ENCODE measurements around the gene TBCD. TPM values are rescaled to one million over a fixed set of nuclear protein-coding genes. Genes with fewer than 3 reads are reported as not detected.

TBCD gene
- total RNA-seq, 2 experiments from 2014 or later: 87.8 to 145 TPM

- no TSS peak for BruUV-seq (replicated peaks)
- TF ChIP-seq EZH2phosphoT487 (IDR thresholded peaks at IDR 0.05; ENCODE audit: borderline replicate concordance, low read depth, low read length): no peak
- H3K9me2 ChIP-seq (ENCODE audit: insufficient read depth, low read length): no peaks in the 10 kb centered on the region
- peaks cover 30% of the 10 kb centered on the region for H3K9me3 ChIP-seq (ENCODE audit: low read length)
- H3K4me2 ChIP-seq (ENCODE audit: low read length): no peak overlapping the region
- no peak overlapping the region for H2AFZ ChIP-seq (ENCODE audit: low read length)
- H3K27ac ChIP-seq (ENCODE audit: low read depth, low read length, poor library complexity, severe bottlenecking): no peak overlapping the region
- ChIA-PET CTCF (ENCODE audit: unreplicated experiment) (no interaction called here), POLR2A (no interaction called here)
- peaks cover 70% of the 10 kb centered on the region for H3K36me3 ChIP-seq (ENCODE audit: insufficient read depth, low read length)
- peak; percentile 37 for DNase-seq (ENCODE audit: low spot score)
- intact Hi-C loops (cut with micrococcal nuclease; ENCODE audit: unreplicated experiment): loop anchor here (1.0 kb wide), 1 partner anchor 28 kb away; no protein-coding TSS in a partner anchor
- H3K4me3 ChIP-seq (ENCODE audit: low read depth, low read length, poor library complexity, severe bottlenecking): no peak overlapping the region
- no peaks in the 10 kb centered on the region for H4K20me1 ChIP-seq (ENCODE audit: insufficient read depth, low read length)
- H3K4me1 ChIP-seq (ENCODE audit: insufficient read depth, low read length, poor library complexity, severe bottlenecking): no peaks in the 10 kb centered on the region
- H3K79me2 ChIP-seq (ENCODE audit: insufficient read depth, low read depth, low read length): no peaks in the 10 kb centered on the region
Measured at GRCh38 chr17:82944990-82945389, 193.1 kb downstream of the TBCD start.

- TF ChIP-seq CTCF (conservative IDR thresholded peaks at IDR 0.05; ENCODE audit: low read length) (no peak), EZH2phosphoT487 (IDR thresholded peaks at IDR 0.05; ENCODE audit: borderline replicate concordance, low read depth, low read length) (no peak)
- BruUV-seq (replicated peaks): no TSS peak
- no peaks in the 10 kb centered on the region for H3K4me1 ChIP-seq (ENCODE audit: insufficient read depth, low read length, poor library complexity, severe bottlenecking)
- intact Hi-C loops (cut with micrococcal nuclease; ENCODE audit: unreplicated experiment): no loop called here
- ChIA-PET CTCF (ENCODE audit: unreplicated experiment) (no interaction called here), POLR2A (interaction anchor here (0.6 to 0.7 kb wide), 2 partner anchors 22 to 218 kb away, joined by 3 to 4 read pairs; no protein-coding TSS in a partner anchor)
- H3K9me2 ChIP-seq (ENCODE audit: insufficient read depth, low read length): no peaks in the 10 kb centered on the region
- no peak overlapping the region for H3K4me2 ChIP-seq (ENCODE audit: low read length)
- H3K4me3 ChIP-seq (ENCODE audit: low read depth, low read length, poor library complexity, severe bottlenecking): no peak overlapping the region
- peaks cover 78% of the 10 kb centered on the region for H3K36me3 ChIP-seq (ENCODE audit: insufficient read depth, low read length)
- H2AFZ ChIP-seq (ENCODE audit: low read length): no peak overlapping the region
- no peaks in the 10 kb centered on the region for H4K20me1 ChIP-seq (ENCODE audit: insufficient read depth, low read length)
- no peaks in the 10 kb centered on the region for H3K79me2 ChIP-seq (ENCODE audit: insufficient read depth, low read depth, low read length)
- DNase-seq (ENCODE audit: low spot score): no peak
- H3K27ac ChIP-seq (ENCODE audit: low read depth, low read length, poor library complexity, severe bottlenecking): no peak overlapping the region
- H3K9me3 ChIP-seq (ENCODE audit: low read length): peaks cover 30% of the 10 kb centered on the region
Measured at GRCh38 chr17:82946081-82946480, 194.2 kb downstream of the TBCD start.

GRCh38 chr17:82947051-82947991 lies 195.5 kb downstream of the TBCD start:
- peaks cover 69% of the 10 kb centered on the region for H3K36me3 ChIP-seq (ENCODE audit: insufficient read depth, low read length)

More at GRCh38 chr17:82947051-82947991, 195.5 kb downstream of the TBCD start:
- DNase-seq (ENCODE audit: low spot score): no peak
- no peaks in the 10 kb centered on the region for H3K9me2 ChIP-seq (ENCODE audit: insufficient read depth, low read length)
- H3K79me2 ChIP-seq (ENCODE audit: insufficient read depth, low read depth, low read length): no peaks in the 10 kb centered on the region
- TF ChIP-seq CTCF (conservative IDR thresholded peaks at IDR 0.05; ENCODE audit: low read length) (no peak), EZH2phosphoT487 (IDR thresholded peaks at IDR 0.05; ENCODE audit: borderline replicate concordance, low read depth, low read length) (no peak)
- no peak overlapping the region for H3K4me3 ChIP-seq (ENCODE audit: low read depth, low read length, poor library complexity, severe bottlenecking)
- CTCF ChIA-PET (ENCODE audit: unreplicated experiment): no interaction called here
- POLR2A ChIA-PET: interaction anchor here (0.6 kb wide), 1 partner anchor 219 kb away, joined by 4 read pairs; no protein-coding TSS in a partner anchor
- no peak overlapping the region for H3K4me2 ChIP-seq (ENCODE audit: low read length)
- H3K9me3 ChIP-seq (ENCODE audit: low read length): peaks cover 30% of the 10 kb centered on the region
- intact Hi-C loops (cut with micrococcal nuclease; ENCODE audit: unreplicated experiment): no loop called here
- no peaks in the 10 kb centered on the region for H4K20me1 ChIP-seq (ENCODE audit: insufficient read depth, low read length)
- no peak overlapping the region for H2AFZ ChIP-seq (ENCODE audit: low read length)
- BruUV-seq (replicated peaks): no TSS peak
- H3K27ac ChIP-seq (ENCODE audit: low read depth, low read length, poor library complexity, severe bottlenecking): no peak overlapping the region
- H3K4me1 ChIP-seq (ENCODE audit: insufficient read depth, low read length, poor library complexity, severe bottlenecking): no peaks in the 10 kb centered on the region

Measured in OCI-LY7 (cell line).